ENCODE data around the gene RBM42. TPM values are rescaled to one million over a fixed set of nuclear protein-coding genes. Genes with fewer than 3 reads are reported as not detected.
"Not testable (repeated sequence)": the region's sequence is repeated elsewhere in the genome, so short reads cannot be mapped to it uniquely, and the experiment has no call there.

The RBM42 gene
- total RNA-seq, result 66.6 TPM

GRCh38 chr19:35628565-35629331 lies at the start of gene RBM42:
RBM42 (plus strand) TSS chr19:35629036; CDS start chr19:35629154, 118 bp downstream.
- peak; percentile 98 for DNase-seq (ENCODE audit: low spot score)

GRCh38 chr19:35582760-35583159 lies 46.1 kb upstream of the RBM42 start:
- no peak for DNase-seq (ENCODE audit: low spot score)

GRCh38 chr19:35585848-35586247 lies 43.0 kb upstream of the RBM42 start, which contains the start of gene PMIS2:
PMIS2 (plus strand) TSS chr19:35586173; CDS start chr19:35586260, 87 bp downstream.
- DNase-seq (ENCODE audit: low spot score), result no peak

GRCh38 chr19:35587321-35587720 lies 41.5 kb upstream of the RBM42 start:
- DNase-seq (ENCODE audit: low spot score), result no peak

- DNase-seq (ENCODE audit: low spot score), result no peak
Observed at GRCh38 chr19:35590875-35591274, 38.0 kb upstream of the RBM42 start.

GRCh38 chr19:35592226-35592625 lies 36.6 kb upstream of the RBM42 start:
- no peak for DNase-seq (ENCODE audit: low spot score)

GRCh38 chr19:35595026-35595425 lies 33.8 kb upstream of the RBM42 start:
- not testable (repeated sequence) for DNase-seq (ENCODE audit: low spot score)

- no peak for DNase-seq (ENCODE audit: low spot score)
Observed at GRCh38 chr19:35595928-35596327, 32.9 kb upstream of the RBM42 start.

- DNase-seq (ENCODE audit: low spot score), result no peak
Observed at GRCh38 chr19:35596366-35596999, 32.4 kb upstream of the RBM42 start.

- DNase-seq (ENCODE audit: low spot score), result no peak
Observed at GRCh38 chr19:35601971-35602370, 26.9 kb upstream of the RBM42 start.

GRCh38 chr19:35604436-35604835 lies 24.4 kb upstream of the RBM42 start:
- DNase-seq (ENCODE audit: low spot score), result not testable (repeated sequence)

- not testable (repeated sequence) for DNase-seq (ENCODE audit: low spot score)
Observed at GRCh38 chr19:35607170-35607569, 21.7 kb upstream of the RBM42 start.

- no peak for DNase-seq (ENCODE audit: low spot score)
Observed at GRCh38 chr19:35607661-35608060, 21.2 kb upstream of the RBM42 start.

- DNase-seq (ENCODE audit: low spot score), result no peak
Observed at GRCh38 chr19:35608251-35608650, 20.6 kb upstream of the RBM42 start.

- no peak for DNase-seq (ENCODE audit: low spot score)
Observed at GRCh38 chr19:35609851-35610353, 18.9 kb upstream of the RBM42 start.

GRCh38 chr19:35612224-35612558 lies 16.6 kb upstream of the RBM42 start:
- DNase-seq (ENCODE audit: low spot score), result no peak

GRCh38 chr19:35612559-35613321 lies 16.1 kb upstream of the RBM42 start, which contains the start of gene HAUS5:
HAUS5 (plus strand) TSS chr19:35612735; CDS start chr19:35612795, 60 bp downstream.
- peak; percentile 94 for DNase-seq (ENCODE audit: low spot score)

- DNase-seq (ENCODE audit: low spot score), result no peak
Observed at GRCh38 chr19:35613574-35613973, 15.3 kb upstream of the RBM42 start.

- no peak for DNase-seq (ENCODE audit: low spot score)
Observed at GRCh38 chr19:35615036-35615435, 13.8 kb upstream of the RBM42 start.

GRCh38 chr19:35618857-35619256 lies 10.0 kb upstream of the RBM42 start:
- no peak for DNase-seq (ENCODE audit: low spot score)

- DNase-seq (ENCODE audit: low spot score), result no peak
Observed at GRCh38 chr19:35619290-35619923, 9.4 kb upstream of the RBM42 start.

- DNase-seq (ENCODE audit: low spot score), result no peak
Observed at GRCh38 chr19:35620001-35620400, 8.8 kb upstream of the RBM42 start.
